PC-3 (cell line): ENCODE data around the gene PCSK5. TPM values are rescaled to one million over a fixed set of nuclear protein-coding genes. Genes with fewer than 3 reads are reported as not detected.

Experiments
- ATAC-seq: fragments of 200-7000 bp; cut with Tn5 transposase; 2 replicates; pipeline ENCODE4 v1.9.1; 2020; ENCODE audit warnings: mild to moderate bottlenecking, moderate library complexity
- BruUV-seq: library from RNA; stranded (reverse); fragments of 400-500 nt; replicated peaks from 2 replicates; lab custom pipeline; 2021; lab: Mats Ljungman, UMichigan
- CTCF ChIA-PET: fragments of 300-600 bp; sonication (Branson Sonifier 250); formaldehyde crosslinking; loops from one replicate; lab custom pipeline; 2022; ENCODE audit warnings: antibody characterized with exemption; lab: Charles Lee
- POLR2A ChIA-PET: fragments of 300-600 bp; sonication (Branson Sonifier 250); formaldehyde crosslinking; loops from one replicate; lab custom pipeline; 2022; ENCODE audit warnings: antibody characterized with exemption; ENCODE audit not compliant: unreplicated experiment; lab: Charles Lee
- DNase-seq: peaks from one replicate; pipeline ENCODE4 v3.0.0-alpha.2; 2015
- H2AFZ ChIP-seq: fragments of 300-600 bp; sonication (generic); 2 replicates; pipeline ENCODE4 v1.6.0; 2016; ENCODE audit warnings: antibody characterized with exemption, low read length
- H3F3A ChIP-seq: fragments of 300-600 bp; sonication (generic); one replicate; pipeline ENCODE4 v1.6.0; 2017; ENCODE audit warnings: antibody characterized with exemption, low read length, control low read depth, mild to moderate bottlenecking; ENCODE audit not compliant: unreplicated experiment
- H3K27ac ChIP-seq: fragments of 300-600 bp; sonication (generic); 2 replicates; pipeline ENCODE4 v1.5.1; 2016; ENCODE audit warnings: mild to moderate bottlenecking, low read length
- H3K27me3 ChIP-seq: fragments of 300-600 bp; sonication (generic); 2 replicates; pipeline ENCODE4 v1.6.1; 2016; ENCODE audit warnings: low read length, mixed read lengths
- H3K36me3 ChIP-seq: fragments of 300-600 bp; sonication (generic); 2 replicates; pipeline ENCODE4 v1.6.1; 2016; ENCODE audit warnings: low read depth, mixed run types, low read length, mixed read lengths
- H3K4me1 ChIP-seq: fragments of 300-600 bp; sonication (generic); 2 replicates; pipeline ENCODE4 v1.5.1; 2016; ENCODE audit warnings: low read length; ENCODE audit not compliant: insufficient read depth
- H3K4me2 ChIP-seq: fragments of 300-600 bp; sonication (generic); 2 replicates; pipeline ENCODE4 v1.6.0; 2016; ENCODE audit warnings: low read length
- H3K4me3 ChIP-seq: fragments of 300-600 bp; sonication (generic); 2 replicates; pipeline ENCODE4 v1.5.1; 2016; ENCODE audit warnings: mild to moderate bottlenecking, low read length, mixed read lengths
- H3K79me2 ChIP-seq: fragments of 300-600 bp; sonication (generic); 2 replicates; pipeline ENCODE4 v1.6.1; 2017; ENCODE audit warnings: low read length, mixed read lengths
- H3K9ac ChIP-seq: fragments of 300-600 bp; sonication (generic); 2 replicates; pipeline ENCODE4 v1.6.0; 2016; ENCODE audit warnings: mild to moderate bottlenecking, low read length
- H3K9me2 ChIP-seq: fragments of 300-600 bp; sonication (generic); replicated peaks from 2 replicates; pipeline ENCODE4 v1.6.1; 2016; ENCODE audit warnings: mixed run types, low read length, mixed read lengths
- H3K9me3 ChIP-seq: fragments of 300-600 bp; sonication (generic); 2 replicates; pipeline ENCODE4 v1.6.1; 2016; ENCODE audit warnings: low read length, mixed read lengths
- H4K20me1 ChIP-seq: fragments of 300-600 bp; sonication (generic); 2 replicates; pipeline ENCODE4 v1.6.1; 2016; ENCODE audit warnings: low read length, mixed read lengths
- EZH2 ChIP-seq: fragments of 300-600 bp; sonication (generic); IDR thresholded peaks from one replicate; pipeline ENCODE4 v1.6.1; 2017; ENCODE audit warnings: antibody characterized with exemption, mild to moderate bottlenecking, low read length; ENCODE audit not compliant: unreplicated experiment
- EZH2phosphoT487 ChIP-seq: fragments of 300-600 bp; sonication (generic); IDR thresholded peaks from 2 replicates; pipeline ENCODE4 v1.6.1; 2018; ENCODE audit warnings: mild to moderate bottlenecking, antibody characterized with exemption, low read length, borderline replicate concordance
- intact Hi-C: fragments of 100-400 bp; cut with micrococcal nuclease; formaldehyde crosslinking; loops from 2 replicates; pipeline ENCODE4 v1.9.0; 2023
- total RNA-seq: library from RNA; depleted of rRNA; stranded (reverse); fragments of >200 nt; gene quantifications from 2 replicates; pipeline ENCODE4 v1.2.3, GENCODE V29; 2014
- TF ChIP-seq, protein P1 (sequence below): fragments of 300-600 bp; sonication (generic); conservative IDR thresholded peaks from 2 replicates; pipeline ENCODE4 v1.5.1; 2017; ENCODE audit warnings: antibody characterized with exemption, low read depth, mild to moderate bottlenecking, low read length

PCSK5 gene
- total RNA-seq, 1 experiment from 2014 or later = not detected

DNA sequence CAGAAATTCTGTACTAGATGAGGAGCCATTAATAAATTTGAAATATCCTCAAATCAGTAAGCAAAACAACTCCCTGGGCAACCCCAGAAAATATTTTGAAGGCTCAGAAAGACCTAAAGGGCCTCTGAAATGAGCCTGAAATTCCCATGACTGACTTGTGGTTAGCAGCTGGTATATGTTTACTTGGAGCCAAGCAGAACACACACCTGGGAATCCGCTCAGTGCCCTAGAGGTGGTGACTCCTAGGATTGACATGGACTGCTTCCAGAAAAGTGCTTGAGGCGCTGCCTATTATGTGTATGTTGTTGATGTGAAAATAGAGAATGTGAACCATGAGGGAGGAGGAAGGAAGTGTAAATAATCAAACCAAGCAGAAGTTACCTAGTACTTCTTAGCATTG lies 489.0 kb downstream of the PCSK5 start:
- no peak overlapping the region for H3K9ac ChIP-seq
- H3K27ac ChIP-seq = peak overlapping the region; percentile 53
- H3K9me3 ChIP-seq = no peaks in the 10 kb centered on the region
- no TSS peak for BruUV-seq
- no peaks in the 10 kb centered on the region for H3K36me3 ChIP-seq
- no peak overlapping the region for H3K4me3 ChIP-seq
- no peaks in the 10 kb centered on the region for H3K9me2 ChIP-seq
- ChIA-PET POLR2A (interaction anchor here (0.6 kb wide), 1 partner anchor 22 kb away, joined by 5 read pairs; no protein-coding TSS in a partner anchor), CTCF (no interaction called here)
- ATAC-seq (peak; percentile 50), DNase-seq (peak; percentile 84)
- no peaks in the 10 kb centered on the region for H3F3A ChIP-seq
- no peaks in the 10 kb centered on the region for H3K27me3 ChIP-seq
- no peaks in the 10 kb centered on the region for H4K20me1 ChIP-seq
- intact Hi-C loops = no loop called here
- no peaks in the 10 kb centered on the region for H3K79me2 ChIP-seq
- H2AFZ ChIP-seq = no peak overlapping the region
- peaks cover 19% of the 10 kb centered on the region for H3K4me1 ChIP-seq
- H3K4me2 ChIP-seq = no peak overlapping the region
- TF ChIP-seq, protein P1, sequence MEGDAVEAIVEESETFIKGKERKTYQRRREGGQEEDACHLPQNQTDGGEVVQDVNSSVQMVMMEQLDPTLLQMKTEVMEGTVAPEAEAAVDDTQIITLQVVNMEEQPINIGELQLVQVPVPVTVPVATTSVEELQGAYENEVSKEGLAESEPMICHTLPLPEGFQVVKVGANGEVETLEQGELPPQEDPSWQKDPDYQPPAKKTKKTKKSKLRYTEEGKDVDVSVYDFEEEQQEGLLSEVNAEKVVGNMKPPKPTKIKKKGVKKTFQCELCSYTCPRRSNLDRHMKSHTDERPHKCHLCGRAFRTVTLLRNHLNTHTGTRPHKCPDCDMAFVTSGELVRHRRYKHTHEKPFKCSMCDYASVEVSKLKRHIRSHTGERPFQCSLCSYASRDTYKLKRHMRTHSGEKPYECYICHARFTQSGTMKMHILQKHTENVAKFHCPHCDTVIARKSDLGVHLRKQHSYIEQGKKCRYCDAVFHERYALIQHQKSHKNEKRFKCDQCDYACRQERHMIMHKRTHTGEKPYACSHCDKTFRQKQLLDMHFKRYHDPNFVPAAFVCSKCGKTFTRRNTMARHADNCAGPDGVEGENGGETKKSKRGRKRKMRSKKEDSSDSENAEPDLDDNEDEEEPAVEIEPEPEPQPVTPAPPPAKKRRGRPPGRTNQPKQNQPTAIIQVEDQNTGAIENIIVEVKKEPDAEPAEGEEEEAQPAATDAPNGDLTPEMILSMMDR = no peak

DNA sequence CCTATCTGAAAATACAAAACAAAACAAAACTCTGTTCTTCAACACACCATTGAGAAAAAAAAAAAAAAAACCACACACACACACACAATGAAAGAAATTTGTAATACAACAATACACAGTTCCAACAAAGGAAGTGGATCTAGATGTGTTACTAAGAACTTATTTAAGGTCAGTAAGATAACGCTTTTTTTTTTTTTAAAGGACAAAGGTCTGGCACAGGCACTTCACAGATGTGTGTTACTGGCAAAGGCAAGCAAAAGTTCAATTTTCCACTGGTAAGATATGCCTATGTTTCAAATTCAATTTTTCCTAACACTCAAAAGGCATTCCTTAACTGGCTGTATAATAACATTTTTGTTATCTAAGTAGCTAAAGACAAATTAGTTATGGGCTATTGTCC lies 500.2 kb downstream of the PCSK5 start:
- Histone ChIP-seq H3F3A (no peaks in the 10 kb centered on the region), H3K27me3 (no peaks in the 10 kb centered on the region), H3K4me1 (no peaks in the 10 kb centered on the region; the same call in 1 of the 2 replicates), H3K79me2 (peaks cover 13% of the 10 kb centered on the region), H3K4me3 (no peak overlapping the region), H3K9me2 (no peaks in the 10 kb centered on the region), H3K27ac (no peak overlapping the region), H3K4me2 (no peak overlapping the region), H3K9me3 (no peaks in the 10 kb centered on the region), H3K9ac (no peak overlapping the region), H3K36me3 (peaks cover 7% of the 10 kb centered on the region; the same call in 1 of the 2 replicates), H2AFZ (no peak overlapping the region), H4K20me1 (no peaks in the 10 kb centered on the region)
- intact Hi-C loops = no loop called here
- POLR2A ChIA-PET = no interaction called here
- BruUV-seq = no TSS peak
- no peak for TF ChIP-seq EZH2
- TF ChIP-seq, protein P1 = no peak
- no peak for TF ChIP-seq EZH2phosphoT487
- ATAC-seq (no peak), DNase-seq (no peak)
- CTCF ChIA-PET = no interaction called here

DNA sequence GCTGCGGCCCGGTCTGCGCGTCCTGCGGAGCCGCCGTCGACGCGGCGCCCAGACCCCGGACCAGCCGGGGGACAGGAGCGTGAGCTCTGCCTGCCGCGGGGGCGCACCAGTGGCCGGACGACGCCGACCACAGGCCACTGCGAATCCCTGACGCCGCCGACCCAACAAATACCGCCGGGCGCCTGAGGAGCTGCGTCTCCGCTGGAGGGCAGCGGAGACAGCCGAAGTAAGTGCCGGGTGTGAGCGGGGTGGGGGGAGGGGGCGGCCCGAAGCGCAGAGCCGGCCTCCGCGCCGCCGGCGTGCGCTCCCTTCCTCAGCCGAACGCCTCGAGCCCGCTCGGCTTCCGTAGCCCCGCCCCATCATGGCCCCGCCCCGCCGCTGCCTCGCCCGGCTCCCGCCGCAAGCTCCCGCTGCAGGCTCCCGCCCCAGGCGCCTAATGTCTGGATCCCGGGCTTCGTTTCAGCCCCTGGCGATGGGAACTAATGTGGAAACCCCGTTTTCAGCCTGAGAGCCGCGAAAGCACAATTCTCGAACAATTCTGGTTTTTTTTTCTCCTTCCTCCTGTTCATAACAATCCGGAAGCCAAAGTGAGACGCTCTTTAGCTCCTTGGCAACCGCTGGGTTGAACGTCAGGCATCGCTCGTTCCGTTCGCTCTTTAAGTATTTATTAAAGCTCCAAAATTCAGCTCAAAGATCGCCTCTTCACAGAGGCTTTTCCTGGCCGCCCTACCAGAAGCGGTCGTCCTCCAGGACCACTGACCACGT lies 503.9 kb downstream of the PCSK5 start, which contains the start of gene RFK:
TSS of gene RFK (minus strand) at position 232 of the 765 bp plus-strand sequence. CDS start 255 bp downstream, outside the sequence.
- Histone ChIP-seq H3K27me3 (no peaks in the 10 kb centered on the region), H3K4me1 (no peaks in the 10 kb centered on the region; the same call in 1 of the 2 replicates), H3K27ac (peak within 1 kb of the TSS; percentile 61), H3K4me3 (peak within 1 kb of the TSS; percentile 94), H3K36me3 (peaks cover 7% of the 10 kb centered on the region; the same call in 1 of the 2 replicates), H3K9ac (peak within 1 kb of the TSS; percentile 85), H3K9me3 (no peaks in the 10 kb centered on the region), H3K79me2 (peaks cover 13% of the 10 kb centered on the region), H3F3A (no peaks in the 10 kb centered on the region), H3K4me2 (peak within 1 kb of the TSS; percentile 95), H4K20me1 (no peaks in the 10 kb centered on the region), H2AFZ (peak within 1 kb of the TSS; percentile 99), H3K9me2 (no peaks in the 10 kb centered on the region)
- CTCF ChIA-PET = no interaction called here
- TF ChIP-seq EZH2phosphoT487 = no peak
- TF ChIP-seq, protein P1 = peak; percentile 38
- POLR2A ChIA-PET = interaction anchor here (0.7 kb wide), 1 partner anchor 40 kb away, joined by 3 read pairs; no protein-coding TSS in a partner anchor
- ATAC-seq (peak; percentile 85), DNase-seq (peak; percentile 81)
- BruUV-seq = TSS peak; percentile 79
- intact Hi-C loops = no loop called here
